Loucy (cell line): ENCODE measurements around the gene ARHGAP32.

Source experiments
- H2AFZ ChIP-seq: fragments of 200-600 bp; sonication (generic); 2 replicates; pipeline ENCODE4 v1.6.0; 2016; ENCODE audit warnings: antibody characterized with exemption, mild to moderate bottlenecking, low read length, moderate library complexity
- H3F3A ChIP-seq: fragments of 200-600 bp; 2 replicates; pipeline ENCODE4 v1.6.0; 2016; ENCODE audit warnings: antibody characterized with exemption, low read depth, mild to moderate bottlenecking
- H3K27me3 ChIP-seq: fragments of 200-600 bp; sonication (generic); 2 replicates; pipeline ENCODE4 v1.6.1; 2014; ENCODE audit warnings: low read length, mild to moderate bottlenecking; ENCODE audit not compliant: insufficient read depth, poor library complexity, severe bottlenecking
- H3K36me3 ChIP-seq: fragments of 200-600 bp; sonication (generic); 2 replicates; pipeline ENCODE4 v1.6.1; 2016; ENCODE audit warnings: low read length; ENCODE audit not compliant: insufficient read depth
- H3K4me1 ChIP-seq: fragments of 200-600 bp; sonication (generic); 2 replicates; pipeline ENCODE4 v1.5.1; 2014; ENCODE audit warnings: low read length, mild to moderate bottlenecking; ENCODE audit not compliant: insufficient read depth, poor library complexity, severe bottlenecking
- H3K4me2 ChIP-seq: fragments of 200-600 bp; sonication (generic); 2 replicates; pipeline ENCODE4 v1.6.0; 2014; ENCODE audit warnings: antibody characterized with exemption, low read length, low read depth, mild to moderate bottlenecking; ENCODE audit not compliant: poor library complexity, severe bottlenecking
- H3K4me3 ChIP-seq: fragments of 200-600 bp; sonication (generic); 2 replicates; pipeline ENCODE4 v1.5.1; 2014; ENCODE audit warnings: low read length, mild to moderate bottlenecking, mixed read lengths; ENCODE audit not compliant: poor library complexity, severe bottlenecking
- H3K79me2 ChIP-seq: fragments of 200-600 bp; sonication (generic); 2 replicates; pipeline ENCODE4 v1.6.1; 2014; ENCODE audit warnings: low read length; ENCODE audit not compliant: insufficient read depth
- H3K9ac ChIP-seq: fragments of 200-600 bp; sonication (generic); 2 replicates; pipeline ENCODE4 v1.6.0; 2014; ENCODE audit warnings: mild to moderate bottlenecking, low read depth, low read length, moderate library complexity; ENCODE audit not compliant: poor library complexity, severe bottlenecking
- H3K9me2 ChIP-seq: fragments of 200-600 bp; sonication (generic); replicated peaks from 2 replicates; pipeline ENCODE4 v1.6.1; 2016; ENCODE audit warnings: low read depth, low read length, mixed read lengths
- H3K9me3 ChIP-seq: fragments of 200-600 bp; sonication (generic); 2 replicates; pipeline ENCODE4 v1.6.1; 2014; ENCODE audit warnings: mild to moderate bottlenecking, antibody characterized with exemption, low read length, low read depth; ENCODE audit not compliant: insufficient read depth
- H4K20me1 ChIP-seq: fragments of 200-600 bp; sonication (generic); 2 replicates; pipeline ENCODE4 v1.6.0; 2014; ENCODE audit warnings: antibody characterized with exemption, low read length, mild to moderate bottlenecking; ENCODE audit not compliant: insufficient read depth, poor library complexity, severe bottlenecking
- EZH2phosphoT487 ChIP-seq: fragments of 200-600 bp; IDR thresholded peaks from 2 replicates; pipeline ENCODE4 v1.6.1; 2018; ENCODE audit warnings: antibody characterized with exemption, mild to moderate bottlenecking, moderate library complexity, borderline replicate concordance
- TF ChIP-seq, protein P1 (sequence below): fragments of 200-600 bp; sonication (generic); conservative IDR thresholded peaks from 2 replicates; pipeline ENCODE4 v1.5.1; 2014; ENCODE audit warnings: mild to moderate bottlenecking, antibody characterized with exemption, low read length

ARHGAP32 gene

DNA sequence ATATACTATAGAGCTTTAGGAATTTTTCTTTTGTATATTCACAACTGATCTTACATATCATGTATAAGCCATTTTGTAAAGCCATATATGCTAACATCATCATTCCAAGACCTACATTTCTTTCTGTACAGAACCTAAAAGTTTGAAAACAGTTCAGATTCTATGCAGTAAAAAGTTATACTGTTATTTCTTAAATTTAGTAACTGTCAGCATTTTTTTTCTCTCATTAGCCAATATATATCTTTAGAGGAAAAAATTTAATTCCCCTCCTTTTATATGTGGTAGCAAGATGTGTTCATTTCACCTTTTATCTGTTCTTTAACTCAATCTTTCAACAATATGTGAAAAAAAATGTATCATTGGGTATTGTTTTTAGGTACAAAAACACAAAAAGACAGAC is 129.0 kb downstream of the ARHGAP32 start:
- H3K36me3 ChIP-seq, result peaks cover 41% of the 10 kb centered on the region; the same call in 1 of the 2 replicates
- H2AFZ ChIP-seq, result no peak overlapping the region
- no peaks in the 10 kb centered on the region for H3K9me3 ChIP-seq
- H3K4me1 ChIP-seq, result no peaks in the 10 kb centered on the region
- H3K4me3 ChIP-seq, result no peak overlapping the region
- TF ChIP-seq, protein P1, sequence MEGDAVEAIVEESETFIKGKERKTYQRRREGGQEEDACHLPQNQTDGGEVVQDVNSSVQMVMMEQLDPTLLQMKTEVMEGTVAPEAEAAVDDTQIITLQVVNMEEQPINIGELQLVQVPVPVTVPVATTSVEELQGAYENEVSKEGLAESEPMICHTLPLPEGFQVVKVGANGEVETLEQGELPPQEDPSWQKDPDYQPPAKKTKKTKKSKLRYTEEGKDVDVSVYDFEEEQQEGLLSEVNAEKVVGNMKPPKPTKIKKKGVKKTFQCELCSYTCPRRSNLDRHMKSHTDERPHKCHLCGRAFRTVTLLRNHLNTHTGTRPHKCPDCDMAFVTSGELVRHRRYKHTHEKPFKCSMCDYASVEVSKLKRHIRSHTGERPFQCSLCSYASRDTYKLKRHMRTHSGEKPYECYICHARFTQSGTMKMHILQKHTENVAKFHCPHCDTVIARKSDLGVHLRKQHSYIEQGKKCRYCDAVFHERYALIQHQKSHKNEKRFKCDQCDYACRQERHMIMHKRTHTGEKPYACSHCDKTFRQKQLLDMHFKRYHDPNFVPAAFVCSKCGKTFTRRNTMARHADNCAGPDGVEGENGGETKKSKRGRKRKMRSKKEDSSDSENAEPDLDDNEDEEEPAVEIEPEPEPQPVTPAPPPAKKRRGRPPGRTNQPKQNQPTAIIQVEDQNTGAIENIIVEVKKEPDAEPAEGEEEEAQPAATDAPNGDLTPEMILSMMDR, result no peak
- no peak for TF ChIP-seq EZH2phosphoT487
- H3K4me2 ChIP-seq, result no peak overlapping the region
- H3F3A ChIP-seq, result no peaks in the 10 kb centered on the region
- H3K79me2 ChIP-seq, result no peaks in the 10 kb centered on the region
- H4K20me1 ChIP-seq, result no peaks in the 10 kb centered on the region
- no peaks in the 10 kb centered on the region for H3K27me3 ChIP-seq
- no peaks in the 10 kb centered on the region for H3K9me2 ChIP-seq
- H3K9ac ChIP-seq, result no peak overlapping the region

DNA sequence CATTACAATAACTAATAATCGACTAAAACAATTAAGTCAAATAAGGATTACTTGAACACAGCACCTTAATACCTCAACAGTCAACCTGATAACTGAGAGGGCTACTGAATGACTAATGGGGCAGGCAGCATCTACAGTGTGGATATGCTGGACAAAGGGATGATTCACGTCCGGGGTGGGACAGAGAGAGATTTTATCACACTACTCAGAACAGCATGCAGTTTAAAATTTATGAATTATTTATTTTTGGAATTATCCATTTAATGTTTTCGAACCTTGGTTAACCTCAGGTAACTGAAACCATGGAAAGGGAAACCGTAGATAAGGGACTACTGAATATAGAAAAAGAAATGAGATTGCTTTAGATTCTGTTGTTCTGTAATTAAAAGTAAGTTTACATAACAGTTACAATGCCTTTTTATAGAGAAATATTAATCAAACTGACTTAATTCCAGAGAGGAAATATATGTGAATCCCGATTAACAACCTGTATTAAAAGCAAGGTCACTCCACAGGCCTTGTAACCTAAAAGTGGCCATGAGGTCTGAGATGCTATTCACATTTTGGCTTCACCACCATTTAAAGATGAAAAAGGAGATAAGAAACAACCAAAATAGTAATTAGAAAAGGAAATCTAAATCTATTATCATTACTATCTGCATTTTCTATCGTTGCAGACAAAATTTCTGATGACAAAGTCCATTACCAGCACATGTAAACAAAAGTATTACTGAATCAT is 130.5 kb downstream of the ARHGAP32 start:
- H4K20me1 ChIP-seq, result no peaks in the 10 kb centered on the region
- no peaks in the 10 kb centered on the region for H3K79me2 ChIP-seq
- no peaks in the 10 kb centered on the region for H3K4me1 ChIP-seq
- no peaks in the 10 kb centered on the region for H3K27me3 ChIP-seq
- H3K4me3 ChIP-seq, result no peak overlapping the region
- H3K4me2 ChIP-seq, result no peak overlapping the region
- peaks cover 41% of the 10 kb centered on the region; the same call in 1 of the 2 replicates for H3K36me3 ChIP-seq
- H3K9me3 ChIP-seq, result no peaks in the 10 kb centered on the region
- TF ChIP-seq EZH2phosphoT487, result no peak
- TF ChIP-seq, protein P1, result no peak
- H3K9me2 ChIP-seq, result no peaks in the 10 kb centered on the region
- H3F3A ChIP-seq, result no peaks in the 10 kb centered on the region
- no peak overlapping the region for H3K9ac ChIP-seq
- H2AFZ ChIP-seq, result no peak overlapping the region

DNA sequence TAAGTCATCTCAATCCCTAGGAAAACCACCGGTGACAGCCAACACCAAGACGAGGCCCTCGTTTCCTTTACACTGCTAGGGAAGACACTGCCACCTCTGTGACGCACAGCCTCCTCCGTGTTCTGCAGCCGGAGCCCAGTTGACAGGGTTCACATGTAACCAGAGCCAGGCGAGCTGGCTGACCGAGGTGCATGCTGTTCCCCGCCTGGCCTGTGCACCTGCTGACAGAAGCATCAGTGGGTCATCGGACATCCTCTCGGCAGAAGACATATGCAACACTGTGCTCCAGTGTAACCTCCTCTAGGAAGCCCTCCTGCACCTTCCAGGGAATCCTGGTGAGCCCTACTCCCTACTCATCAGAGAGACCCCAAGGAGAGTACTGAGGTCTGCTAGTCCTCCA is 135.2 kb downstream of the ARHGAP32 start:
- H3K4me1 ChIP-seq, result no peaks in the 10 kb centered on the region
- no peaks in the 10 kb centered on the region for H3K9me3 ChIP-seq
- TF ChIP-seq, protein P1, result no peak
- no peak for TF ChIP-seq EZH2phosphoT487
- no peaks in the 10 kb centered on the region for H4K20me1 ChIP-seq
- no peaks in the 10 kb centered on the region for H3K27me3 ChIP-seq
- H2AFZ ChIP-seq, result no peak overlapping the region
- H3K79me2 ChIP-seq, result no peaks in the 10 kb centered on the region
- no peaks in the 10 kb centered on the region for H3K9me2 ChIP-seq
- H3F3A ChIP-seq, result no peaks in the 10 kb centered on the region
- peaks cover 12% of the 10 kb centered on the region; the same call in 1 of the 2 replicates for H3K36me3 ChIP-seq
- H3K4me2 ChIP-seq, result no peak overlapping the region
- no peak overlapping the region for H3K9ac ChIP-seq
- H3K4me3 ChIP-seq, result no peak overlapping the region
